HepG2 (cell line): ENCODE data around the gene COQ9. TPM values are rescaled to one million over a fixed set of nuclear protein-coding genes. Genes with fewer than 3 reads are reported as not detected.

Experiments used
- DPF2 ChIP-seq: sonication (generic); formaldehyde crosslinking; IDR thresholded peaks from 2 replicates; pipeline ENCODE4 v1.4.0; 2020; ENCODE audit warnings: mild to moderate bottlenecking, low read depth, missing genetic modification reagents, borderline replicate concordance
- EHMT2 ChIP-seq: fragments of 200-600 bp; sonication (generic); IDR thresholded peaks from 2 replicates; pipeline ENCODE4 v1.7.0; 2017; ENCODE audit warnings: antibody characterized with exemption, low read depth, low read length, borderline replicate concordance
- ERF ChIP-seq: IDR thresholded peaks from 2 replicates; pipeline ENCODE4 v1.6.1; 2018; ENCODE audit warnings: missing biosample characterization, missing genetic modification reagents
- ETV6 ChIP-seq: sonication (generic); formaldehyde crosslinking; conservative IDR thresholded peaks from 2 replicates; pipeline ENCODE4 v1.4.0; 2020; ENCODE audit warnings: missing genetic modification reagents
- JUNB ChIP-seq: sonication (generic); formaldehyde crosslinking; IDR thresholded peaks from 2 replicates; pipeline ENCODE4 v1.8.0; 2022; ENCODE audit warnings: missing genetic modification reagents, mild to moderate bottlenecking, borderline replicate concordance
- NAIF1 ChIP-seq: sonication (generic); formaldehyde crosslinking; IDR thresholded peaks from 2 replicates; pipeline ENCODE4 v1.5.0; 2020; ENCODE audit warnings: mild to moderate bottlenecking, missing genetic modification reagents, borderline replicate concordance
- PHF20 ChIP-seq: sonication (generic); formaldehyde crosslinking; IDR thresholded peaks from 2 replicates; pipeline ENCODE4 v1.5.0; 2020; ENCODE audit warnings: mild to moderate bottlenecking, missing genetic modification reagents
- RBM39 ChIP-seq: fragments of 200-400 bp; formaldehyde crosslinking; IDR thresholded peaks from one replicate; pipeline ENCODE4 v1.6.1; 2018; ENCODE audit warnings: antibody characterized with exemption, mild to moderate bottlenecking, low read depth, low read length; ENCODE audit not compliant: poor library complexity, severe bottlenecking
- RXRA ChIP-seq: sonication (generic); formaldehyde crosslinking; IDR thresholded peaks from 2 replicates; pipeline ENCODE4 v1.5.1; 2020; ENCODE audit warnings: missing genetic modification reagents
- SMC3 ChIP-seq: IDR thresholded peaks from 2 replicates; pipeline ENCODE4 v1.6.1; 2011; ENCODE audit warnings: low read length, improper control_type of control experiment
- SNAI1 ChIP-seq: sonication (generic); formaldehyde crosslinking; IDR thresholded peaks from 2 replicates; pipeline ENCODE4 v1.5.0; 2020; ENCODE audit warnings: mild to moderate bottlenecking, missing genetic modification reagents, borderline replicate concordance
- TFDP1 ChIP-seq: IDR thresholded peaks from 2 replicates; pipeline ENCODE4 v1.6.1; 2016; ENCODE audit warnings: missing compliant biosample characterization, missing genetic modification reagents, borderline replicate concordance
- ZBTB3 ChIP-seq: sonication (generic); formaldehyde crosslinking; IDR thresholded peaks from 2 replicates; pipeline ENCODE4 v1.4.0; 2020; ENCODE audit warnings: low read depth, mild to moderate bottlenecking, moderate library complexity, missing genetic modification reagents, borderline replicate concordance
- ZNF101 ChIP-seq: sonication (generic); formaldehyde crosslinking; IDR thresholded peaks from 2 replicates; pipeline ENCODE4 v1.4.0; 2020; ENCODE audit warnings: mild to moderate bottlenecking, low read depth, missing genetic modification reagents, borderline replicate concordance
- ZNF234 ChIP-seq: sonication (generic); formaldehyde crosslinking; conservative IDR thresholded peaks from 2 replicates; pipeline ENCODE4 v1.5.1; 2020; ENCODE audit warnings: mild to moderate bottlenecking, missing genetic modification reagents
- ZNF256 ChIP-seq: sonication (generic); formaldehyde crosslinking; conservative IDR thresholded peaks from 2 replicates; pipeline ENCODE4 v1.4.0; 2020; ENCODE audit warnings: missing genetic modification reagents
- ZNF335 ChIP-seq: sonication (generic); formaldehyde crosslinking; IDR thresholded peaks from 2 replicates; pipeline ENCODE4 v1.4.0; 2020; ENCODE audit warnings: missing genetic modification reagents
- ZNF382 ChIP-seq: sonication (generic); formaldehyde crosslinking; IDR thresholded peaks from 2 replicates; pipeline ENCODE4 v1.5.0; 2020; ENCODE audit warnings: missing genetic modification reagents, mild to moderate bottlenecking, borderline replicate concordance
- ZNF44 ChIP-seq: sonication (generic); formaldehyde crosslinking; IDR thresholded peaks from 2 replicates; pipeline ENCODE4 v1.5.1; 2020; ENCODE audit warnings: mild to moderate bottlenecking, missing genetic modification reagents
- ZNF547 ChIP-seq: sonication (generic); formaldehyde crosslinking; IDR thresholded peaks from 2 replicates; pipeline ENCODE4 v1.5.1; 2020; ENCODE audit warnings: mild to moderate bottlenecking, missing genetic modification reagents
- ZNF7 ChIP-seq: IDR thresholded peaks from 2 replicates; pipeline ENCODE4 v1.6.1; 2016; ENCODE audit warnings: missing biosample characterization, missing genetic modification reagents
- ZNF781 ChIP-seq: sonication (generic); formaldehyde crosslinking; IDR thresholded peaks from 2 replicates; pipeline ENCODE4 v1.5.1; 2020; ENCODE audit warnings: borderline replicate concordance, mild to moderate bottlenecking, missing genetic modification reagents; ENCODE audit errors: not compliant biosample characterization
- ZSCAN29 ChIP-seq: sonication (generic); formaldehyde crosslinking; conservative IDR thresholded peaks from 2 replicates; pipeline ENCODE4 v1.4.0; 2020; ENCODE audit warnings: mild to moderate bottlenecking, missing genetic modification reagents
- polyA plus RNA-seq, 8 experiments: library from polyadenylated mRNA; depleted of rRNA in 3 of 8; stranded (reverse) in 7 of 8; unstranded in 1 of 8; fragments of >200 nt; fragmentation: Illumina TruSeq in 4 of 8; extraction: Trizol in 4 of 8; gene quantifications; 2 replicates each; pipeline versions ENCODE4 v1.2.1 to v1.2.3, GENCODE V29; 2011 to 2016; ENCODE audit warnings: low read depth in 4 of 8, missing spikeins in 1 of 8, mixed read lengths in 1 of 8; ENCODE audit not compliant: insufficient read depth in 1 of 8
- total RNA-seq, 5 experiments: library from RNA; depleted of rRNA; stranded (reverse); fragments of >200 nt; fragmentation: Illumina TruSeq; extraction: Trizol; gene quantifications; 2 replicates each; pipeline ENCODE4 v1.2.3, GENCODE V29; 2016; ENCODE audit warnings: low read depth in 1 of 5
- TF ChIP-seq, protein P1 (sequence below): sonication (generic); formaldehyde crosslinking; IDR thresholded peaks from 2 replicates; pipeline ENCODE4; 2020; ENCODE audit warnings: missing genetic modification reagents, mild to moderate bottlenecking, borderline replicate concordance
- TF ChIP-seq, protein P2 (sequence below): sonication (generic); formaldehyde crosslinking; IDR thresholded peaks from 2 replicates; pipeline ENCODE4 v1.9.0; 2021; ENCODE audit warnings: missing genetic modification reagents, borderline replicate concordance

COQ9 gene
- total and polyA plus RNA-seq, 2 of the 13 experiments (the other 11 are each of a cell fraction or from before 2014, with no cell fraction given) = 57.5 to 108 TPM

GRCh38 chr16:57462209-57462977, 15.1 kb downstream of the COQ9 start, which contains the start of gene POLR2C (continued):
- no peak; the same call in 1 of the 2 replicates for TF ChIP-seq ZBTB3 (CRISPR knock-in tag)
- peak; percentile 83 for TF ChIP-seq TFDP1
- TF ChIP-seq RBM39 = peak; percentile 62
- TF ChIP-seq ZNF781 = peak; percentile 81
- peak; percentile 85; the same call in 1 of the 2 replicates for TF ChIP-seq ZNF234 (CRISPR knock-in tag)
- TF ChIP-seq SNAI1 (CRISPR knock-in tag) = no peak
- TF ChIP-seq ZNF101 (CRISPR knock-in tag) = peak; percentile 35; the same call in 1 of the 2 replicates
- TF ChIP-seq PHF20 (CRISPR knock-in tag) = peak; percentile 98
- TF ChIP-seq ZNF335 (CRISPR knock-in tag) = peak; percentile 74; the same call in 1 of the 2 replicates
- no peak for TF ChIP-seq JUNB (CRISPR knock-in tag)
- peak; percentile 96 for TF ChIP-seq ETV6 (CRISPR knock-in tag)
- no peak for TF ChIP-seq ZNF382 (CRISPR knock-in tag)
- peak; percentile 47; the same call in 1 of the 2 replicates for TF ChIP-seq SMC3
- TF ChIP-seq ZNF44 = peak; percentile 10; the same call in 1 of the 2 replicates
- TF ChIP-seq, protein P1, sequence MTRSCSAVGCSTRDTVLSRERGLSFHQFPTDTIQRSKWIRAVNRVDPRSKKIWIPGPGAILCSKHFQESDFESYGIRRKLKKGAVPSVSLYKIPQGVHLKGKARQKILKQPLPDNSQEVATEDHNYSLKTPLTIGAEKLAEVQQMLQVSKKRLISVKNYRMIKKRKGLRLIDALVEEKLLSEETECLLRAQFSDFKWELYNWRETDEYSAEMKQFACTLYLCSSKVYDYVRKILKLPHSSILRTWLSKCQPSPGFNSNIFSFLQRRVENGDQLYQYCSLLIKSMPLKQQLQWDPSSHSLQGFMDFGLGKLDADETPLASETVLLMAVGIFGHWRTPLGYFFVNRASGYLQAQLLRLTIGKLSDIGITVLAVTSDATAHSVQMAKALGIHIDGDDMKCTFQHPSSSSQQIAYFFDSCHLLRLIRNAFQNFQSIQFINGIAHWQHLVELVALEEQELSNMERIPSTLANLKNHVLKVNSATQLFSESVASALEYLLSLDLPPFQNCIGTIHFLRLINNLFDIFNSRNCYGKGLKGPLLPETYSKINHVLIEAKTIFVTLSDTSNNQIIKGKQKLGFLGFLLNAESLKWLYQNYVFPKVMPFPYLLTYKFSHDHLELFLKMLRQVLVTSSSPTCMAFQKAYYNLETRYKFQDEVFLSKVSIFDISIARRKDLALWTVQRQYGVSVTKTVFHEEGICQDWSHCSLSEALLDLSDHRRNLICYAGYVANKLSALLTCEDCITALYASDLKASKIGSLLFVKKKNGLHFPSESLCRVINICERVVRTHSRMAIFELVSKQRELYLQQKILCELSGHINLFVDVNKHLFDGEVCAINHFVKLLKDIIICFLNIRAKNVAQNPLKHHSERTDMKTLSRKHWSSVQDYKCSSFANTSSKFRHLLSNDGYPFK (CRISPR knock-in tag) = peak; percentile 95
- TF ChIP-seq ZNF547 (CRISPR knock-in tag) = peak; percentile 77; the same call in 1 of the 2 replicates
- TF ChIP-seq ZNF256 (CRISPR knock-in tag) = peak; percentile 87
- no peak for TF ChIP-seq ZNF7 (CRISPR knock-in tag)
- TF ChIP-seq, protein P2, sequence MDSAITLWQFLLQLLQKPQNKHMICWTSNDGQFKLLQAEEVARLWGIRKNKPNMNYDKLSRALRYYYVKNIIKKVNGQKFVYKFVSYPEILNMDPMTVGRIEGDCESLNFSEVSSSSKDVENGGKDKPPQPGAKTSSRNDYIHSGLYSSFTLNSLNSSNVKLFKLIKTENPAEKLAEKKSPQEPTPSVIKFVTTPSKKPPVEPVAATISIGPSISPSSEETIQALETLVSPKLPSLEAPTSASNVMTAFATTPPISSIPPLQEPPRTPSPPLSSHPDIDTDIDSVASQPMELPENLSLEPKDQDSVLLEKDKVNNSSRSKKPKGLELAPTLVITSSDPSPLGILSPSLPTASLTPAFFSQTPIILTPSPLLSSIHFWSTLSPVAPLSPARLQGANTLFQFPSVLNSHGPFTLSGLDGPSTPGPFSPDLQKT (CRISPR knock-in tag) = peak; percentile 49; the same call in 1 of the 2 replicates
- no peak for TF ChIP-seq DPF2 (CRISPR knock-in tag)
- no peak for TF ChIP-seq EHMT2
- peak; percentile 98 for TF ChIP-seq ERF (CRISPR knock-in tag)
- TF ChIP-seq NAIF1 (CRISPR knock-in tag) = peak; percentile 89
- peak; percentile 87 for TF ChIP-seq RXRA (CRISPR knock-in tag)
- 0 out of 2 replicates have a peak, but pooled peaks have one; percentile 69 for TF ChIP-seq ZSCAN29
